WTC11 (cell line): ENCODE results near the gene NGDN. TPM values are rescaled to one million over a fixed set of nuclear protein-coding genes. Genes with fewer than 3 reads are reported as not detected.

Experiments
- ATAC-seq: fragments of 200-7000 bp; cut with Tn5 transposase; 2 replicates; pipeline ENCODE4 v1.10.0; 2021; ENCODE audit warnings: mild to moderate bottlenecking, moderate library complexity
- CTCF ChIA-PET: fragments of 300-600 bp; sonication (Branson Sonifier 250); formaldehyde crosslinking; loops from one replicate; lab custom pipeline; 2021; ENCODE audit warnings: antibody characterized with exemption; lab: Charles Lee
- POLR2A ChIA-PET: fragments of 350-600 bp; sonication (Branson Sonifier 250); formaldehyde crosslinking; loops from one replicate; lab custom pipeline; 2021; ENCODE audit warnings: antibody characterized with exemption; lab: Charles Lee
- DNase-seq: peaks from one replicate; pipeline ENCODE4 v3.0.0; 2021; ENCODE audit warnings: low spot score
- H3K27ac Mint-ChIP-seq: 2 replicates; pipeline ENCODE4 v1.8.0; 2021; ENCODE audit warnings: mixed read lengths
- H3K27me3 Mint-ChIP-seq: 2 replicates; pipeline ENCODE4 v1.8.0; 2021; ENCODE audit warnings: low read depth, mild to moderate bottlenecking, moderate library complexity, mixed read lengths
- H3K36me3 Mint-ChIP-seq: 2 replicates; pipeline ENCODE4 v1.8.0; 2021; ENCODE audit warnings: mixed read lengths
- H3K4me1 Mint-ChIP-seq: 2 replicates; pipeline ENCODE4 v1.8.0; 2022; ENCODE audit warnings: mixed read lengths
- H3K4me3 Mint-ChIP-seq: 2 replicates; pipeline ENCODE4 v1.8.0; 2021; ENCODE audit warnings: mild to moderate bottlenecking, moderate library complexity, mixed read lengths
- H3K9me3 Mint-ChIP-seq: 2 replicates; pipeline ENCODE4 v1.8.0; 2021; ENCODE audit warnings: mixed read lengths
- ARID4B ChIP-seq: sonication (generic); formaldehyde crosslinking; IDR thresholded peaks from 2 replicates; pipeline ENCODE4 v1.8.0; 2023; ENCODE audit warnings: missing genetic modification reagents, mild to moderate bottlenecking, borderline replicate concordance
- ATF6 ChIP-seq: sonication (generic); formaldehyde crosslinking; IDR thresholded peaks from 2 replicates; pipeline ENCODE4 v1.8.1; 2023; ENCODE audit warnings: mild to moderate bottlenecking, missing genetic modification reagents
- CBFB ChIP-seq: sonication (generic); formaldehyde crosslinking; IDR thresholded peaks from 2 replicates; pipeline ENCODE4 v1.8.1; 2022; ENCODE audit warnings: mild to moderate bottlenecking, low read depth, missing genetic modification reagents
- CTCF ChIP-seq: fragments of 200-600 bp; IDR thresholded peaks from 2 replicates; pipeline ENCODE4 v1.8.0; 2022; ENCODE audit warnings: antibody characterized with exemption
- ELF4 ChIP-seq: sonication (generic); formaldehyde crosslinking; IDR thresholded peaks from 2 replicates; pipeline ENCODE4 v1.8.1; 2022; ENCODE audit warnings: low read depth, mild to moderate bottlenecking, moderate library complexity, missing genetic modification reagents
- EMX1 ChIP-seq: fragments of 250-450 bp; sonication (Bioruptor Pico); IDR thresholded peaks from 2 replicates; pipeline ENCODE4 v1.8.0; 2021; ENCODE audit warnings: mild to moderate bottlenecking
- ESRRA ChIP-seq: sonication (generic); formaldehyde crosslinking; IDR thresholded peaks from 2 replicates; pipeline ENCODE4 v1.8.1; 2022; ENCODE audit warnings: mild to moderate bottlenecking, missing genetic modification reagents, borderline replicate concordance
- GRHL2 ChIP-seq: fragments of 250-450 bp; sonication (Bioruptor Pico); IDR thresholded peaks from 2 replicates; pipeline ENCODE4 v1.8.0; 2022; ENCODE audit warnings: mild to moderate bottlenecking, moderate library complexity; ENCODE audit not compliant: insufficient replicate concordance, severe bottlenecking
- MLX ChIP-seq: sonication (generic); formaldehyde crosslinking; IDR thresholded peaks from 2 replicates; pipeline ENCODE4 v1.8.1; 2023; ENCODE audit warnings: mild to moderate bottlenecking, missing genetic modification reagents, moderate library complexity
- NFATC4 ChIP-seq: fragments of 250-450 bp; sonication (Bioruptor Pico); IDR thresholded peaks from 2 replicates; pipeline ENCODE4 v1.9.0; 2021; ENCODE audit warnings: mild to moderate bottlenecking
- PRDM15 ChIP-seq: sonication (generic); formaldehyde crosslinking; IDR thresholded peaks from 2 replicates; pipeline ENCODE4 v1.8.0; 2022; ENCODE audit warnings: missing genetic modification reagents
- ZBTB43 ChIP-seq: sonication (generic); formaldehyde crosslinking; IDR thresholded peaks from 2 replicates; pipeline ENCODE4 v1.8.1; 2023; ENCODE audit warnings: mild to moderate bottlenecking, missing genetic modification reagents
- ZNF219 ChIP-seq: sonication (generic); formaldehyde crosslinking; IDR thresholded peaks from 2 replicates; pipeline ENCODE4 v1.8.0; 2023; ENCODE audit warnings: missing genetic modification reagents, mild to moderate bottlenecking, borderline replicate concordance
- ZNF396 ChIP-seq: fragments of 250-450 bp; sonication (Bioruptor Pico); IDR thresholded peaks from 2 replicates; pipeline ENCODE4 v1.8.0; 2021; ENCODE audit warnings: mild to moderate bottlenecking, moderate library complexity, borderline replicate concordance
- ZNF532 ChIP-seq: fragments of 250-450 bp; sonication (Bioruptor Pico); IDR thresholded peaks from 2 replicates; pipeline ENCODE4 v1.9.0; 2021; ENCODE audit warnings: mild to moderate bottlenecking, borderline replicate concordance
- total RNA-seq: library from RNA; stranded (reverse); gene quantifications from 3 replicates; pipeline ENCODE4 v1.2.3, GENCODE V29; 2021

NGDN gene
- total RNA-seq, 1 experiment from 2014 or later, result 45.5 TPM

GRCh38 chr14:23464700-23465099 is 4.8 kb upstream of the NGDN start:
- H3K27me3 Mint-ChIP-seq, result peaks cover 40% of the 10 kb centered on the region
- ATAC-seq, result no peak
- DNase-seq, result no peak
- peaks cover 8% of the 10 kb centered on the region for H3K9me3 Mint-ChIP-seq
- H3K4me3 Mint-ChIP-seq, result no peak overlapping the region
- no peak overlapping the region for H3K27ac Mint-ChIP-seq
- H3K36me3 Mint-ChIP-seq, result no peaks in the 10 kb centered on the region
- ChIA-PET POLR2A (no interaction called here), CTCF (interaction anchor here (0.6 kb wide), 1 partner anchor 10 kb away, joined by 3 read pairs; no protein-coding TSS in a partner anchor)
- H3K4me1 Mint-ChIP-seq, result no peaks in the 10 kb centered on the region
- no peak for TF ChIP-seq CTCF
- no peak for TF ChIP-seq ATF6 (CRISPR knock-in tag)
- no peak for TF ChIP-seq ZBTB43
- TF ChIP-seq ELF4, result no peak
- no peak for TF ChIP-seq CBFB (CRISPR knock-in tag)
- TF ChIP-seq GRHL2 (CRISPR knock-in tag), result no peak

- POLR2A ChIA-PET, result no interaction called here
- Mint-ChIP-seq H3K27me3 (peaks cover 40% of the 10 kb centered on the region), H3K36me3 (no peaks in the 10 kb centered on the region), H3K9me3 (peaks cover 8% of the 10 kb centered on the region), H3K4me3 (no peak overlapping the region), H3K4me1 (0 out of 2 replicates have a peak, but pooled peaks cover under 1% of the 10 kb centered on the region), H3K27ac (no peak overlapping the region)
- DNase-seq (no peak), ATAC-seq (no peak)
- CTCF ChIA-PET, result interaction anchor here (0.6 kb wide), 2 partner anchors 11 to 95 kb away, joined by 3 read pairs; no protein-coding TSS in a partner anchor
- TF ChIP-seq ARID4B (CRISPR knock-in tag) (no peak), ZNF219 (no peak), MLX (CRISPR knock-in tag) (no peak), ESRRA (no peak), GRHL2 (CRISPR knock-in tag) (no peak), ZNF396 (CRISPR knock-in tag) (no peak), NFATC4 (no peak), EMX1 (CRISPR knock-in tag) (no peak), ZNF532 (no peak), PRDM15 (CRISPR knock-in tag) (no peak)
Observed at GRCh38 chr14:23465261-23465660, 4.2 kb upstream of the NGDN start.
